Muscle of leg (tissue), 11 donors: Measurements from ENCODE around the gene PTOV1. TPM values are rescaled to one million over a fixed set of nuclear protein-coding genes. Genes with fewer than 3 reads are reported as not detected.

Source experiments
- DNase-seq: peaks from one replicate; pipeline ENCODE4 v3.0.0; 2013
- H3K27ac ChIP-seq: one replicate; pipeline ENCODE4 v1.5.1; 2013; ENCODE audit warnings: mild to moderate bottlenecking, low read length, control low read depth
- H3K27me3 ChIP-seq: one replicate; pipeline ENCODE4 v1.6.1; 2013; ENCODE audit warnings: low read length; ENCODE audit not compliant: control insufficient read depth, insufficient read depth
- H3K36me3 ChIP-seq: one replicate; pipeline ENCODE4 v1.6.1; 2013; ENCODE audit warnings: low read length; ENCODE audit not compliant: control insufficient read depth, insufficient read depth
- H3K4me1 ChIP-seq: one replicate; pipeline ENCODE4 v1.6.1; 2013; ENCODE audit warnings: low read length; ENCODE audit not compliant: control insufficient read depth, insufficient read depth
- H3K4me3 ChIP-seq: one replicate; pipeline ENCODE4 v1.5.1; 2013; ENCODE audit warnings: low read length, control low read depth
- H3K9me3 ChIP-seq: replicated peaks from 2 replicates; pipeline ENCODE4 v1.6.1; 2013; ENCODE audit warnings: low read depth, low read length; ENCODE audit not compliant: control insufficient read depth
- WGBS: methylation state at CpG from one replicate; pipeline ENCODE4 v1.1.5; 2013; ENCODE audit warnings: missing lambda C conversion rate; ENCODE audit not compliant: insufficient coverage; 5-methylcytosine and 5-hydroxymethylcytosine counted together
- polyA plus RNA-seq, 8 donors: library from polyadenylated mRNA; unstranded; fragments of 120-200 nt; gene quantifications; one replicate each; pipeline versions ENCODE4 v1.2.1 to v1.2.3, GENCODE V29; 2013; ENCODE audit warnings: inconsistent platforms in 1 of 8, low replicate concordance in 1 of 8; ENCODE audit not compliant: insufficient read length in 8 of 8, insufficient read depth in 1 of 8
- total RNA-seq: library from RNA; stranded (reverse); fragments of 120-200 nt; gene quantifications from one replicate; pipeline ENCODE4 v1.2.4, GENCODE V29; 2013

PTOV1 gene
- total and polyA plus RNA-seq, 9 donors, result 140 to 239 (median 223) TPM

- DNase-seq, result no peak
- 82% methylated on average over 11 of the region's 13 CpGs for WGBS
- H3K36me3 ChIP-seq, result peaks cover 44% of the 10 kb centered on the region
- no peaks in the 10 kb centered on the region for H3K9me3 ChIP-seq
- peaks cover 44% of the 10 kb centered on the region for H3K4me1 ChIP-seq
- H3K27me3 ChIP-seq, result no peaks in the 10 kb centered on the region
- no peak overlapping the region for H3K27ac ChIP-seq
- no peak overlapping the region for H3K4me3 ChIP-seq
These were observed 13.9 kb downstream of the PTOV1 start for GRCh38 chr19:49864890-49865289.

DNA sequence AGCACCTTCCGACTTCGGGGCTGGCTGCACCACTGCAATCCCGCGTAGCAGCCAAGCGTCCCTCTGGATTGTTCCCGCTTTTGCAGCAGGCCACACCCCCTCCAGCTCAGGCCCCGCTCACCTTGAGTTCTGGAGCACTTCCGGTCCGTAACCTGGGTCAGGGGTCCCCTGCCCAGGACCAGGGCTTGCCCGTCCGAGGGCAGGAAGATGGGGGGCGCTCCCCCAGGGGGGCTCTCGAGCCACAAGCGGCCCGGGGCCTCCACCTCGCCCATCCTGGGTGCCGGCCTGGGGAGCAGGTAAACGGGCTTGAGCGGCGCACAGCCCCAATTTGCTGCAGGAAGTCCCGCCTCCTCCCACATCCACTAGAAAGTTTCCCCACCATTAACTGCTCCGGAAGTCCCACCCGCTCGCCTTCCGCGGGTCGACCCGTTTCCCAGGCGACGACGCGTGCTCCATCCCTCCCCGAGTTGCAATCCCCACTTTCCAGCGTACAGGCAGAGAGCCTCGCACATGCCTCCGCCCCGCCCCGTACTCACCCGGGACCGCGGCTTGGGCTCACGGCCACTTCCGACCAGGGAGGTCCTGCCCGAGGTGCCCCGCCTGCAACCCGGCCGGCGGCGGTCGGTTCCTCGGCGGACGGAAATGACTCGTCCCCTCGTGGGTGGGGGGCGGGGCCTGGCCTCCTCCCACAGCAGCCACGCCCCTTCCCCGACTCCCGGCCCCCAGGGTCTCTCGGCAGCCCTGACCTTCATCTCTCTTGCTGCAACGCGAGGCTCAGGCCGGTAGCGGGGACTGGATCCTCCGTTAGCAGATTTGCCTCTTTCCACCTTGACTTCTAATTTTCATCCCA is 16.2 kb downstream of the PTOV1 start, which contains the start of gene PNKP:
PNKP (minus strand) TSS at position 644 of the 850 bp plus-strand sequence; CDS start at position 272, 372 bp downstream.
- Histone ChIP-seq H3K36me3 (peaks cover 41% of the 10 kb centered on the region), H3K27ac (peak within 1 kb of the TSS; percentile 97), H3K4me1 (peaks cover 50% of the 10 kb centered on the region), H3K27me3 (no peaks in the 10 kb centered on the region), H3K9me3 (no peaks in the 10 kb centered on the region), H3K4me3 (peak within 1 kb of the TSS; percentile 95)
- WGBS, result under 1% methylated on average over 63 of the region's 65 CpGs
- DNase-seq, result peak; percentile 97

GRCh38 chr19:49869009-49869483 is 18.1 kb downstream of the PTOV1 start:
- Histone ChIP-seq H3K27ac (peak overlapping the region; percentile 97), H3K36me3 (peaks cover 32% of the 10 kb centered on the region), H3K9me3 (no peaks in the 10 kb centered on the region), H3K4me1 (peaks cover 50% of the 10 kb centered on the region), H3K4me3 (peak overlapping the region; percentile 40), H3K27me3 (no peaks in the 10 kb centered on the region)
- DNase-seq, result no peak
- 0% methylated on average over 12 of the region's 15 CpGs for WGBS

DNA sequence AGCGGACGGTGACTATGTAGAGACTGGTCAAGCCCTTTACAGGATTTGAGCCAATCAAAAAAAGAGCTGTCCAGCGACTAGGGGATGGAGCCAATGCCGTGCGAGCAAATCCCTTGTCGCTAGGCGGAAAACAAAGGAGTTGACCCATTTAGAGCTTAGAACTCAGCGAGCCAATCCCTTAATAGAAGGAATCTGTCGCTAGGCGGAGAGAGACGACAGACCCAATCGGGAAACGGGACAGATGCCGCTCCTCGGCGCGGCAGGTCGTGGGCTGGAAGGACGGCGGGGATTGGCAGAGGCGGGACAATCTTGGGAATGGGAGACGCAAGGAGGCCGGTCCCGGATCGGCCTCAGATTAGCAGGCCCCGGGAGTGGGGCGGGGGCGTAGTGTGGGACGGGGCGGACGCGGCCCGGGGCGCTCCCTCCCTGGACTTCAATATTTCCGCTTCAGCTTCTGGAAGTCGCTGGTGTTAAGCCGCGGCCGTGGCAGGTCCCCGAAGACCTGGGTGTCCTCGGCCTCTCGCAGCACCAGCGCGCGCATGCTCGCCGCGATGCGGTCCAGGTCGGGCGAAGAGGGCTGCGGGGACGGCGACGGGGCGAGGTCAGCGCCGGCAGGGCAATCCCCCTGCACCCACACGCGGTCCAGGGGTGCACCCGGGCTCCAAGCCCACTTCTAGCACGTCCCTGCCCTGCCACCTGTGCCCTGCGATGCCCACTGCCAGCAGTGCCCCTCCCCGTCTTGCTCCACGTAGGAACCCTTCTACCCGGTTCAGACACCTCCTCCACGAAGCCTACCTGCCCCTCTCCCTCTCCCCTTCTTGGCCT is 18.7 kb downstream of the PTOV1 start:
- peak; percentile 100 for DNase-seq
- WGBS, result under 1% methylated on average over 67 of the region's 67 CpGs
- H3K27ac ChIP-seq, result peak overlapping the region; percentile 97
- peaks cover 31% of the 10 kb centered on the region for H3K36me3 ChIP-seq
- H3K4me1 ChIP-seq, result peaks cover 50% of the 10 kb centered on the region
- H3K27me3 ChIP-seq, result no peaks in the 10 kb centered on the region
- peak overlapping the region; percentile 48 for H3K4me3 ChIP-seq
- no peaks in the 10 kb centered on the region for H3K9me3 ChIP-seq

DNA sequence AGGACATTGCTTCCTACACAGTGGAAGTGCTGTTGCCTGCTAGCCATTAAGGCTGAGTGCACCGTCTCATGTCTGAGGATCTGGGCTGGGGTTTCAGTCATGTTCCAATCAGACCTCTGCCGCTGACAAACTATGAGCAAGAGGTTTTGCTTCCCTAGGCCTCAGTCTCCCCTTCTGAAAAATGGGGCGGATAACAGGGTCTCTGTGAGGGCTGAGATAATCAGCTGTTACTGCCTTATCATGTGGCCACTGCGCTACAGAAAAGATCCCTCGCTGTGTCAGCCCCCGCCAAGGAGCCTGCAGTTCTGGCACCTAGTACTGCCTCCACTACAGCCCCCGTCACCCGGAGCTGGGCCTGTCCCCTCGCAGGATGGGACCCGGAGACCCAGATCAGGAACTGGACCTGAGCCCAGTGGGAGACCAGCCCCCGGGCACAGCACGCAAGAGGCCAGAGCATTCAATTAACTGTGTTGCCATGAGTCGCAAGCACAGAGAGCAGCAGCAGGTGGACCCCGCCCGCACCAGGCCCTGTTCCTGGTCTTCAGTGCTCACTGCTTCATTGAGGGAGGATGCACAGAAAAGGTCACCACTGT is 19.4 kb downstream of the PTOV1 start:
- Histone ChIP-seq H3K36me3 (peaks cover 30% of the 10 kb centered on the region), H3K27ac (peak overlapping the region; percentile 92), H3K4me1 (peaks cover 52% of the 10 kb centered on the region), H3K4me3 (peak overlapping the region; percentile 48), H3K9me3 (no peaks in the 10 kb centered on the region), H3K27me3 (no peaks in the 10 kb centered on the region)
- WGBS, result 72% methylated on average over 15 of the region's 15 CpGs
- DNase-seq, result no peak

GRCh38 chr19:49871349-49871985 is 20.5 kb downstream of the PTOV1 start:
- Histone ChIP-seq H3K4me3 (no peak overlapping the region), H3K27me3 (no peaks in the 10 kb centered on the region), H3K9me3 (no peaks in the 10 kb centered on the region), H3K27ac (no peak overlapping the region), H3K4me1 (peaks cover 48% of the 10 kb centered on the region), H3K36me3 (peaks cover 30% of the 10 kb centered on the region)
- WGBS, result 93% methylated on average over 4 of the region's 17 CpGs
- DNase-seq, result peak; percentile 40

DNA sequence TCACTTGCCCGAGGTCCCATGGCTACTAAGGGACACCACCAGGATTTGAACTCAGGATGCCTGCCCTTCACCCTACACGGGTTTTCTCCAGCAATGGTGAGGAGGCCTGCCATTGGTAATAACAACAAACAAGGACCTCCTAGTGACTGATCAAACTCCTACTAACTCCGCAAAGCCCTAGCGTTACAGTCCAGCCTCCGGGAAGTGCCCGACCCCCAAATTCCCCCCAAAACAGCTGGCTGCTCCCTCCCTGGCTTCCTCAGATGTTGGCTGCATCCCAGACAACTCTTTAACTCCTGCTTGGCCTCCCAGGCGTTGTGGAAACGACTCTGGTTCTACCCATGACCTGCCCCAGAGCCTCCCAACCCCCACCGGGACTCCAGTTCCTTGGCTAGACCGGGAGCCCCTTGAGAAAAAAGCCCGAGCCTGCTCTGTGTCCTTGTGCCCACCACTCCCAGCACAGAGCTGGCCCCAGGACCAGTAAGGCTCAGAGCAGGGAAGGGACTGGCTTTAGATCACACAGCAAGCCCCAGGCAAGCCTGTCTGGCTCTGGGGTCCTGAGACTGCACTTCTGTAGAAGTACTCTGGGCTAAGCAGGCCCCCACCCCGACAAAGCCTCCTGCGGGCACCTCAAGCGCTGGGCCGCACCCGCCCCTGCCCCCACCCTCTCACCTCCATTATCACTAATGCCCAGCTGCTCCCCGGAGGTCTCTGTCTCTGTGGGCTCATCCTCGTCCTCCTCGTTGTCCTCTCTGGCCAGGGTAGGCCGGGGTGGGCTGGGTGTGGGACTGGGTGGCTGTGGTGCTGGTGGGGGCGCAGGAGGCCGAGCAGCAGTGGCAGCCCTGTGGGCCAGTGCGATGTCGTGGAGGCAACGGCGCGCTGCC is 21.5 kb downstream of the PTOV1 start:
- 73% methylated on average over 14 of the region's 27 CpGs for WGBS
- peak; percentile 35 for DNase-seq
- Histone ChIP-seq H3K27me3 (no peaks in the 10 kb centered on the region), H3K4me3 (no peak overlapping the region), H3K36me3 (peaks cover 30% of the 10 kb centered on the region), H3K4me1 (peaks cover 43% of the 10 kb centered on the region), H3K9me3 (no peaks in the 10 kb centered on the region), H3K27ac (no peak overlapping the region)

- no peak for DNase-seq
- H3K4me1 ChIP-seq, result peaks cover 39% of the 10 kb centered on the region
- 95% methylated on average over 28 of the region's 29 CpGs for WGBS
These were observed 22.2 kb downstream of the PTOV1 start for GRCh38 chr19:49873129-49873521.

DNA sequence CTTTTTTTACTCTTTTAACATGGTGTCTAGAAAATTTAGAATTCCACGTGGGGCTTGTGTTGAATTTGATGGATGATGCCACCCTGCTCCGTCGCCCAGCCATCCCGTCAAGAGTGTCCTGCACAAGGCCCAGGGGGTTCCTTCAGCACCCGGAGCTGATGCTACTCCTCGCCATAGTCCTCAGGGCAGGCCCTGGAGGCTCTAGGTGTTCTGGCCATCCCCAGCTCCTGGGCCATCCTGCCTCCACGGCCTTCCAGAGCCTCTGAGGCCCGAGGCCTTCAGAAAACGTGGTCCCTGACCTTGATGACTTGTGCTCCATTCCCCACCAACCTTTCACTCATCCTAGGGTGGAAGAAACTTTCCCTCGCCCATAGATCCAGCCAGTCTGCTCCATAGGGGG is 22.9 kb downstream of the PTOV1 start:
- no peak overlapping the region for H3K27ac ChIP-seq
- WGBS, result 89% methylated on average over 7 of the region's 10 CpGs

More at GRCh38 chr19:49873129-49873521, 22.2 kb downstream of the PTOV1 start:
- Histone ChIP-seq H3K27me3 (no peaks in the 10 kb centered on the region), H3K9me3 (no peaks in the 10 kb centered on the region), H3K36me3 (peaks cover 30% of the 10 kb centered on the region), H3K4me3 (no peak overlapping the region), H3K27ac (no peak overlapping the region)

More for the DNA sequence above, 22.9 kb downstream of the PTOV1 start:
- no peak for DNase-seq
- Histone ChIP-seq H3K4me1 (peaks cover 39% of the 10 kb centered on the region), H3K27me3 (no peaks in the 10 kb centered on the region), H3K9me3 (no peaks in the 10 kb centered on the region), H3K4me3 (no peak overlapping the region), H3K36me3 (peaks cover 34% of the 10 kb centered on the region)
